Upper lobe of left lung (tissue), 6 donors: ENCODE measurements around the gene KL. TPM values are rescaled to one million over a fixed set of nuclear protein-coding genes. Genes with fewer than 3 reads are reported as not detected.

Experiments used
- ATAC-seq, 2 donors: fragments of 200-7000 bp; cut with Tn5 transposase; one replicate each; pipeline ENCODE4 v1.9.1; 2022; ENCODE audit warnings: mild to moderate bottlenecking in 2 of 2, moderate library complexity in 2 of 2; ENCODE audit not compliant: low FRiP score in 2 of 2
- DNase-seq, 2 donors: peaks; one replicate each; pipeline ENCODE4 v3.0.0-alpha.2; 2019 to 2020
- H3K27ac ChIP-seq, 4 donors: fragments of 200-600 bp; sonication (generic); one replicate each; pipeline ENCODE4 v1.5.1; 2016 to 2019
- H3K27me3 ChIP-seq, 4 donors: fragments of 200-600 bp; sonication (generic); one replicate each; pipeline ENCODE4 v1.5.1; 2017 to 2019
- H3K36me3 ChIP-seq, 4 donors: fragments of 200-600 bp; sonication (generic); one replicate each; pipeline ENCODE4 v1.5.1; 2016 to 2019
- H3K4me1 ChIP-seq, 4 donors: fragments of 200-600 bp; sonication (generic); one replicate each; pipeline ENCODE4 v1.5.1; 2018 to 2019
- H3K4me3 ChIP-seq, 4 donors: fragments of 200-600 bp; sonication (generic); one replicate each; pipeline ENCODE4 v1.5.1; 2017 to 2019; ENCODE audit warnings: mild to moderate bottlenecking in 2 of 4, moderate library complexity in 1 of 4
- H3K9me3 ChIP-seq, 4 donors: fragments of 200-600 bp; sonication (generic); one replicate each; pipeline ENCODE4 v1.5.1; 2018 to 2019
- EP300 ChIP-seq, 4 donors: sonication (generic); formaldehyde crosslinking; IDR thresholded peaks; one replicate each; pipeline ENCODE4 v1.5.1; 2017; ENCODE audit warnings: antibody characterized with exemption in 4 of 4, control low read depth in 2 of 4
- POLR2A ChIP-seq, 4 donors: fragments of 450-650 bp; IDR thresholded peaks; one replicate each; pipeline ENCODE4 v1.5.1; 2016 to 2017; ENCODE audit warnings: antibody characterized with exemption in 4 of 4, mild to moderate bottlenecking in 2 of 4
- POLR2AphosphoS5 ChIP-seq, 2 donors: sonication (generic); formaldehyde crosslinking; IDR thresholded peaks; one replicate each; pipeline ENCODE4 v1.5.1; 2017; ENCODE audit warnings: antibody characterized with exemption in 2 of 2
- WGBS, 2 donors: methylation state at CpG; one replicate each; pipeline ENCODE4 v1.1.5; 2017 to 2018; 5-methylcytosine and 5-hydroxymethylcytosine counted together
- total RNA-seq, 6 donors: library from RNA; depleted of rRNA in 4 of 6; stranded (reverse); fragments of >200 nt in 4 of 6; gene quantifications; one replicate each; pipeline versions ENCODE4 v1.1.0 to v1.2.1, GENCODE V29; 2016 to 2021
- TF ChIP-seq, protein P1 (sequence below), 6 experiments: fragments of 450-650 bp in 4 of 6; fragments of 200-600 bp in 2 of 6; sonication (generic) in 2 of 6; IDR thresholded peaks; one replicate each; pipeline ENCODE4 v1.5.1; 2016 to 2019; ENCODE audit warnings: antibody characterized with exemption in 6 of 6
- donor health status: DM: no; HTN: no; CAD: no; lungs with moderate emphysema.
- donor health status: DM: no; HTN: yes; CAD: no; lungs with severe emphysema.

Gene KL
- total RNA-seq, 6 donors from 2014 or later, result 4.7 to 11.2 (median 7.7) TPM

DNA sequence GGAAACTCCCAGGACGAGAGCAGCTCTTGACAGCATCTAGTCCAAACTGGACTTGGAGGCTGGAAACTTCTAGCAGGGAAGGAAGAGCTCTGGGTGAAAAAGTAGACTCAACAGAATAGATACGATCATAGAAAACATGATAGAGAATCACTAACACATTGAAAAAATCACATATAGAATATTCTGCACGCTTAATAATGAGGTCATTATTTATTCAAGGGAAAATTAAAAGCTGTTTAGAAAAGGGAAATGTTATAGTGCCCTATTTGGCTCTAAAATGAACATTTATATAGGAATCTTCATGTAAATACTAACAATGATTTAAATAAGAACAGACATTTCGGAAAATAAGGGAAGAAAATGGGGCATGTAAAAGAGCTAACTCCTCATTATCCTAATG is 15.1 kb downstream of the KL start:
- no peak overlapping the region for H3K4me3 ChIP-seq
- TF ChIP-seq POLR2AphosphoS5 (IDR thresholded peaks at IDR 0.05), result no peak
- TF ChIP-seq POLR2A (IDR thresholded peaks at IDR 0.05), result no peak
- no peak for TF ChIP-seq EP300 (IDR thresholded peaks at IDR 0.05)
- TF ChIP-seq, protein P1, sequence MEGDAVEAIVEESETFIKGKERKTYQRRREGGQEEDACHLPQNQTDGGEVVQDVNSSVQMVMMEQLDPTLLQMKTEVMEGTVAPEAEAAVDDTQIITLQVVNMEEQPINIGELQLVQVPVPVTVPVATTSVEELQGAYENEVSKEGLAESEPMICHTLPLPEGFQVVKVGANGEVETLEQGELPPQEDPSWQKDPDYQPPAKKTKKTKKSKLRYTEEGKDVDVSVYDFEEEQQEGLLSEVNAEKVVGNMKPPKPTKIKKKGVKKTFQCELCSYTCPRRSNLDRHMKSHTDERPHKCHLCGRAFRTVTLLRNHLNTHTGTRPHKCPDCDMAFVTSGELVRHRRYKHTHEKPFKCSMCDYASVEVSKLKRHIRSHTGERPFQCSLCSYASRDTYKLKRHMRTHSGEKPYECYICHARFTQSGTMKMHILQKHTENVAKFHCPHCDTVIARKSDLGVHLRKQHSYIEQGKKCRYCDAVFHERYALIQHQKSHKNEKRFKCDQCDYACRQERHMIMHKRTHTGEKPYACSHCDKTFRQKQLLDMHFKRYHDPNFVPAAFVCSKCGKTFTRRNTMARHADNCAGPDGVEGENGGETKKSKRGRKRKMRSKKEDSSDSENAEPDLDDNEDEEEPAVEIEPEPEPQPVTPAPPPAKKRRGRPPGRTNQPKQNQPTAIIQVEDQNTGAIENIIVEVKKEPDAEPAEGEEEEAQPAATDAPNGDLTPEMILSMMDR (IDR thresholded peaks at IDR 0.05), result no peak
- DNase-seq (no peak), ATAC-seq (no peak)
- H3K36me3 ChIP-seq, result no peaks in the 10 kb centered on the region
- H3K9me3 ChIP-seq, result no peaks in the 10 kb centered on the region
- H3K4me1 ChIP-seq, result no peaks in the 10 kb centered on the region
- WGBS, 2 donors, result 92% methylated on average over 4 of the region's 4 CpGs
- H3K27ac ChIP-seq, result no peak overlapping the region
- no peaks in the 10 kb centered on the region for H3K27me3 ChIP-seq

DNA sequence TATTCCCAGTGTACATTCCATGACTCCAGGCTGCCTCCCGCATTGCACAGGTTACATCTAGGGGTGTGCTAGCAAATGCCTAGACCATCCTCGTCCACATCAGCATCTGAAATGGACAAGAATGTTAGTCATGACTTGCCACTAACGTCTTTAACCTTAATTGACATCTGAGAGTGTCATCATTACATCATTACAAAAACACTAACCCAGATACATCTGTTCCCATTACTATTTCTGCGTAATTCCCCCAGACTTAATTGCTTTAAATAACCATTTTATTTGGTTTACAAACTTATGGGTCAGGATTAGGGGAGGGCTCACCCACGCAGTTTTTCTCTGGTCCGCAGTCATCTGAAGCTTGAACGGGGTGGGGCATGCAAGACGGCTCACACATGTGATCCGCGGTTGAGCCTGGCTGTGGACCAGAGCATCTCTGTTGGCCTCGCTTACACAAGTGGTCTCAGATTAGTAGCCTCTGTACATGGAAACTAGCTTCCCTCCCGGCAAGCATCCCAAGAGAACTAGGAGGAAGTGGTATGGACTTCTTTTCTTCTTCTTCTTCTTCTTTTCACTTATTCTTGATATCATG is 15.9 kb downstream of the KL start:
- DNase-seq, result no peak
- no peaks in the 10 kb centered on the region for H3K4me1 ChIP-seq
- peak in 1 of 2 donors; percentile 47 for ATAC-seq
- no peak for TF ChIP-seq POLR2AphosphoS5 (IDR thresholded peaks at IDR 0.05)
- H3K4me3 ChIP-seq, result no peak overlapping the region
- H3K27me3 ChIP-seq, result no peaks in the 10 kb centered on the region
- no peak overlapping the region for H3K27ac ChIP-seq
- no peaks in the 10 kb centered on the region for H3K36me3 ChIP-seq
- 89 to 94% methylated on average over 12 of the region's 12 CpGs for WGBS, 2 donors
- no peaks in the 10 kb centered on the region for H3K9me3 ChIP-seq

DNA sequence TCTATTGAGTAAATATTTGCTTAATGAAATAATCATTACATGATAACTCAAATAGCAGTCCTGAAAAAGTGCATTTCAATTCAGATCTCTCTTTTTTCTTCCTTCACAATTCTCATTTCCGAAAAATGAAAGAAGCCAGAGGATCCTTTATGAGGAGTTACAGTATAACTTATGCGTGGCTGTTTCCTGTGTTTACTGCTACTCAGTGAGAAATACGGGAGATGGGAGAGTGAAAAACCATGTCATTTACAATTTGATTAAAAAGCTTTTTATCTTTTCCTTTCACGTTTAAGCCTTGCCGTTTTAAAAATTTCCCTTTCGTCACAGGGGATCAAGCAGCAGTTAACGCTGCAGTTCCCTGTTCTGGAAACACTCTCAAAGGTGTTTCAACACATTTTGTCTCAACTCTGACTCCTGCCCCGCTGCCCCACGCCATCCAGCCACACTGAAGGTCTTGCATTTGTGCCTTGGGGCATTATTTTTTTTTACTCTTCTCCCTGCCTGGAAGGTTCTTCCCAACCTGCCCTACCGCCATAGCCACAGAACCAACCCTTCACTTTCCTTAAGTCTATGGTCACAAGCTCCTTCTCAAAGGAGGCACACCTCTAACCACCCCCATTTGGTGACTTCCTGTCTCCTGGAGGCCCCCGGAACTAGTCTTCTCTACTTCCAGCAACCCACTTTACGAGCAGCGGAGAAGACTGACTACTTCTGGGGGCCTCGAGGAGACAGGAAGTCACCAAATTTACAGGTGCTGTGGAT is 17.0 kb downstream of the KL start:
- 40 to 42% methylated on average over 14 of the region's 14 CpGs for WGBS, 2 donors
- no peaks in the 10 kb centered on the region for H3K36me3 ChIP-seq
- ATAC-seq, result peak in 1 of 2 donors; percentile 69
- DNase-seq, result peak in 1 of 2 donors; percentile 31
- H3K27me3 ChIP-seq, result no peaks in the 10 kb centered on the region
- H3K27ac ChIP-seq, result peak overlapping the region; percentile 33 to 79 (median 66)
- H3K4me3 ChIP-seq, result peak overlapping the region in 2 of 4 donors; percentile 25
- no peaks in the 10 kb centered on the region for H3K9me3 ChIP-seq
- no peaks in the 10 kb centered on the region for H3K4me1 ChIP-seq
- TF ChIP-seq POLR2A (IDR thresholded peaks at IDR 0.05), result peak in 1 of 4 donors; percentile 17
- TF ChIP-seq EP300 (IDR thresholded peaks at IDR 0.05), result no peak
- no peak for TF ChIP-seq POLR2AphosphoS5 (IDR thresholded peaks at IDR 0.05)

DNA sequence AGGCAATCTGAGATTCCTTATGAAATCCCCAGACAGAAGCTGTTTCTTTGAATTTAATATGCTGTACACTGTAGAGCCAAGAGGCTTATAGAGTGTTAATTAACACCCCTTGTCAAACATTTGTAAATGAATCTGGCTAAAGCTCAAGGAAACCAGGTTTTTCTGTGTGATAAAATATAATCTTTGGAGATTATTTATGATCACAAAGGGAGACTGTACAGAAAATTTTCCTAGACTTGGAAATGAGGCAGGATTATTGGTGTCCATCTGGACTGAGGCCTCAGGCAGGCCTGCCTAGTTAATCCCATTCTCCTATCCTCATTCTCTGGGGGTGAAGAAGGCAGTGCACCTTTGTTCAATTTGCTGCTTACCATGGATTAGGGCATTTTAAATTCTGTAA is 17.8 kb downstream of the KL start:
- DNase-seq (no peak), ATAC-seq (no peak)
- Histone ChIP-seq H3K27ac (peak overlapping the region in 2 of 4 donors; percentile 75 to 79), H3K27me3 (no peaks in the 10 kb centered on the region), H3K4me3 (no peak overlapping the region), H3K4me1 (no peaks in the 10 kb centered on the region), H3K36me3 (no peaks in the 10 kb centered on the region), H3K9me3 (no peaks in the 10 kb centered on the region)
- TF ChIP-seq POLR2A (IDR thresholded peaks at IDR 0.05), result no peak
- TF ChIP-seq, protein P1 (IDR thresholded peaks at IDR 0.05), result no peak
- no peak for TF ChIP-seq POLR2AphosphoS5 (IDR thresholded peaks at IDR 0.05)
- TF ChIP-seq EP300 (IDR thresholded peaks at IDR 0.05), result no peak

DNA sequence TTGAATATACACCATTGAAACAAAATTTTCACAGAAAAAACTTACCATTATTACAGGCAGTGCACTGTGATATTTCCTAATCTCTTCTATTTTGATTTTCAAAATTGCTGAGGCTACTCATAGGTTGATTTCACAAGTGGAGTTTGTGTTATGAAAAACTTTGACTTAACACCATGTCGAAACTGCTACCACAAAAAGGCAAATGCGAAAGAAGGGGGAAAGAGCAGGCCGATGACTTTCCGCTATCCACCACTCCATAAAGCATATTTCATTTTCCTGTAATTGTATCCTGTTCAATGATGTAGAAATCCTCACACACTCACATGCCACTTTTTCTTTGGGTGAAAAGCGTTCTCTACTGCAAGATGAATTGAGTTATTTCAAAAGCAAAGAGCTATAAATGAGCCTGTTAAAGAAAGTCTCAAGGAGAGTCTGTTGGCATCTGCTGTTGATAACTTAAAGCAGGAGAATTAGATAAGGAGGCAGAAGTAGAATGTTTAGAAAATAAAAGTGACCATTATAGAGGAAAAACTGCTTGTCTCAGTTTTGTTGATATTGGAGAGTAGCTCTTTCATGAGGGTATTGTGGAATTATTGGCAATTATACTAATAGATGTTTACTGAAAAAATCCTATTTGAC is 18.8 kb downstream of the KL start:
- no peaks in the 10 kb centered on the region for H3K27me3 ChIP-seq
- no peaks in the 10 kb centered on the region for H3K36me3 ChIP-seq
- peak in 1 of 4 donors; percentile 11 for TF ChIP-seq EP300 (IDR thresholded peaks at IDR 0.05)
- peak in 1 of 2 donors; percentile 65 for TF ChIP-seq POLR2AphosphoS5 (IDR thresholded peaks at IDR 0.05)
- TF ChIP-seq, protein P1 (IDR thresholded peaks at IDR 0.05), result no peak
- 65 to 81% methylated on average over 5 of the region's 5 CpGs for WGBS, 2 donors
- DNase-seq (no peak), ATAC-seq (peak in 1 of 2 donors; percentile 62)
- H3K4me1 ChIP-seq, result peaks cover 3 to 7% (median 5%) of the 10 kb centered on the region in 4 donors
- H3K9me3 ChIP-seq, result no peaks in the 10 kb centered on the region
- H3K27ac ChIP-seq, result peak overlapping the region in 2 of 4 donors; percentile 41 to 79
- H3K4me3 ChIP-seq, result no peak overlapping the region
